OCI-LY3 (cell line): ENCODE measurements around the gene PTPRD.

ENCODE experiments used
- H2AFZ ChIP-seq: fragments of 200-600, 300-600 bp; shearing (Covaris generic); 2 replicates; pipeline ENCODE4 v1.6.0; 2014; ENCODE audit warnings: antibody characterized with exemption, low read depth, low read length
- H3K27ac ChIP-seq: fragments of 200-600, 300-600 bp; sonication (generic); 2 replicates; pipeline ENCODE4 v1.5.1; 2014; ENCODE audit warnings: mild to moderate bottlenecking, low read length, moderate library complexity, mixed read lengths
- H3K27me3 ChIP-seq: fragments of 200-600, 300-600 bp; sonication (generic); 2 replicates; pipeline ENCODE4 v1.6.1; 2014; ENCODE audit warnings: low read depth, low read length, mixed read lengths
- H3K36me3 ChIP-seq: fragments of 200-600, 300-600 bp; sonication (generic); replicated peaks from 2 replicates; pipeline ENCODE3; 2014; ENCODE audit warnings: low read depth, low read length, mixed read lengths
- H3K4me1 ChIP-seq: fragments of 300-600, 200-600 bp; sonication (generic); 2 replicates; pipeline ENCODE4 v1.6.1; 2014; ENCODE audit warnings: low read length, mixed read lengths
- H3K4me2 ChIP-seq: fragments of 200-600, 300-600 bp; sonication (generic); 2 replicates; pipeline ENCODE4 v1.6.1; 2014; ENCODE audit warnings: low read length, mixed read lengths
- H3K4me3 ChIP-seq: fragments of 300-600, 200-600 bp; sonication (generic); 2 replicates; pipeline ENCODE4 v1.5.1; 2014; ENCODE audit warnings: antibody characterized with exemption, mild to moderate bottlenecking, low read length, moderate library complexity
- H3K79me2 ChIP-seq: fragments of 300-600, 200-600 bp; shearing (Covaris generic); 2 replicates; pipeline ENCODE4 v1.6.1; 2014; ENCODE audit warnings: mild to moderate bottlenecking, low read length, mixed read lengths
- H3K9ac ChIP-seq: fragments of 300-600, 200-600 bp; shearing (Covaris generic); 2 replicates; pipeline ENCODE4 v1.6.0; 2014; ENCODE audit warnings: mild to moderate bottlenecking, low read length, moderate library complexity
- H3K9me3 ChIP-seq: fragments of 200-600, 300-600 bp; shearing (Covaris generic); 2 replicates; pipeline ENCODE4 v1.6.1; 2014; ENCODE audit warnings: low read length, mixed read lengths; ENCODE audit not compliant: insufficient read depth
- H4K20me1 ChIP-seq: fragments of 200-600, 300-600 bp; sonication (generic); 2 replicates; pipeline ENCODE4 v1.6.1; 2016; ENCODE audit warnings: low read length, mixed read lengths; ENCODE audit not compliant: insufficient read depth
- CTCF ChIP-seq: fragments of 200-600, 300-600 bp; sonication (generic); IDR thresholded peaks from 2 replicates; pipeline ENCODE4 v1.5.1; 2014; ENCODE audit warnings: antibody characterized with exemption, low read length, low read depth
- EZH2phosphoT487 ChIP-seq: fragments of 200-600 bp; shearing (Covaris generic); IDR thresholded peaks from 2 replicates; pipeline ENCODE4 v1.6.1; 2018; ENCODE audit warnings: antibody characterized with exemption, mixed run types, low read depth

The PTPRD gene

GRCh38 chr9:9079473-9079872, 1533.3 kb downstream of the PTPRD start:
- H3K79me2 ChIP-seq = no peaks in the 10 kb centered on the region
- no peak for TF ChIP-seq CTCF
- no peak for TF ChIP-seq EZH2phosphoT487

GRCh38 chr9:9078301-9078700, 1534.5 kb downstream of the PTPRD start:
- H3K36me3 ChIP-seq = no peaks in the 10 kb centered on the region
- no peak overlapping the region for H3K4me3 ChIP-seq
- no peak overlapping the region for H3K27ac ChIP-seq
- H3K9me3 ChIP-seq = no peaks in the 10 kb centered on the region
- TF ChIP-seq EZH2phosphoT487 = no peak
- no peak for TF ChIP-seq CTCF
- no peak overlapping the region for H3K4me2 ChIP-seq
- no peak overlapping the region for H2AFZ ChIP-seq
- H3K4me1 ChIP-seq = no peaks in the 10 kb centered on the region
- no peak overlapping the region for H3K9ac ChIP-seq
- no peaks in the 10 kb centered on the region for H4K20me1 ChIP-seq
- H3K79me2 ChIP-seq = no peaks in the 10 kb centered on the region
- no peaks in the 10 kb centered on the region for H3K27me3 ChIP-seq

More at GRCh38 chr9:9079473-9079872, 1533.3 kb downstream of the PTPRD start:
- Histone ChIP-seq H3K9me3 (no peaks in the 10 kb centered on the region), H3K4me2 (no peak overlapping the region), H3K4me3 (no peak overlapping the region), H4K20me1 (no peaks in the 10 kb centered on the region), H3K27me3 (no peaks in the 10 kb centered on the region), H3K36me3 (no peaks in the 10 kb centered on the region), H3K27ac (no peak overlapping the region), H2AFZ (no peak overlapping the region), H3K9ac (no peak overlapping the region), H3K4me1 (no peaks in the 10 kb centered on the region)

- no peaks in the 10 kb centered on the region for H4K20me1 ChIP-seq
- H3K79me2 ChIP-seq = no peaks in the 10 kb centered on the region
- H3K9ac ChIP-seq = no peak overlapping the region
- no peak overlapping the region for H3K4me2 ChIP-seq
- no peak overlapping the region for H3K27ac ChIP-seq
- H3K36me3 ChIP-seq = no peaks in the 10 kb centered on the region
- H3K9me3 ChIP-seq = no peaks in the 10 kb centered on the region
- no peak overlapping the region for H3K4me3 ChIP-seq
- H3K27me3 ChIP-seq = no peaks in the 10 kb centered on the region
- no peak for TF ChIP-seq CTCF
- no peak for TF ChIP-seq EZH2phosphoT487
- no peak overlapping the region for H2AFZ ChIP-seq
- no peaks in the 10 kb centered on the region for H3K4me1 ChIP-seq
Measured at GRCh38 chr9:9061627-9062026, 1551.2 kb downstream of the PTPRD start.

- Histone ChIP-seq H3K4me2 (no peak overlapping the region), H3K9ac (no peak overlapping the region), H2AFZ (no peak overlapping the region), H3K36me3 (no peaks in the 10 kb centered on the region), H3K27me3 (no peaks in the 10 kb centered on the region), H3K27ac (no peak overlapping the region), H3K79me2 (no peaks in the 10 kb centered on the region), H3K9me3 (no peaks in the 10 kb centered on the region), H3K4me3 (no peak overlapping the region), H4K20me1 (no peaks in the 10 kb centered on the region), H3K4me1 (no peaks in the 10 kb centered on the region)
- no peak for TF ChIP-seq EZH2phosphoT487
- no peak for TF ChIP-seq CTCF
Measured at GRCh38 chr9:9054354-9054992, 1558.3 kb downstream of the PTPRD start.
